Activated effector memory CD4-positive, alpha-beta T cell treated with anti-CD3 and anti-CD28 coated beads, Interleukin-2, amount 50 U/mL, for 16 hours (primary cell): ENCODE data around the gene EDAR.

Experiments
- DNase-seq: peaks from one replicate; pipeline ENCODE4 v3.0.0-alpha.2; 2020

EDAR gene

DNA sequence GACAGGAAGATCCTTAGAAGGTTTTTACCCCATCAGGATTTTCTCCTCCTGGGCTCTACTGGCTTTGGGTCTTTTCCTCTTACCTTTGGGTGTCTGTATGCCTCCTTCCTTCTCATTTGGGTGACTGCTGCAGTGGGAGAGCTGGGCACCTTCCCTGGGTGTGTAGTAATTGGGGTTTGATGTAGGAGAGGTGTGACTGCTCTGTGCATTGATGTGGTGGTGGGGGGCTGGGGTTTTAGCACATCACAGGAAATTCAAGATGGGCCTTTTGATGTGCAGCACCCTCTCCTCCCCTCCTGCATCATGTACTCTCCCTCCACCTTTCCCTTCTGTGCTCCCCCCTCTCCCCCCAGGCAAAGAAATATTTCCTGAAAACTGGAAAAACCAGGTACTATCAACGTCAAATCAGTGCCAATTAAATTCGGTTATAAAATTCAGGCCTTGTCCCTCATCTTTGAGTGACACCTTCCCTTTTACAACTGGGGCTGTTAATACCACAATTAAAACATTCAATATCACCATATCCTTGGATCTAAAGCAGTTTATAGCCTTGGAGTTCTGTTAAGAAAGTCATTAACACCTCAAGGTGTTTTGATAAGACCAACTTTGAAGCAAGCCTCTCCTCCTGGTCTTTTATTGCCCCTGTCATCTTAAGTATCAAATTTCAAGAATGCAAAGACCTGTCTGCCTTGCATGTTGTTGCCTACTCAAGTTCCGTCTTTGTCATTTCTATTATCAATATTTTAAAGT is 23.3 kb downstream of the EDAR start:
- DNase-seq, result no peak

DNA sequence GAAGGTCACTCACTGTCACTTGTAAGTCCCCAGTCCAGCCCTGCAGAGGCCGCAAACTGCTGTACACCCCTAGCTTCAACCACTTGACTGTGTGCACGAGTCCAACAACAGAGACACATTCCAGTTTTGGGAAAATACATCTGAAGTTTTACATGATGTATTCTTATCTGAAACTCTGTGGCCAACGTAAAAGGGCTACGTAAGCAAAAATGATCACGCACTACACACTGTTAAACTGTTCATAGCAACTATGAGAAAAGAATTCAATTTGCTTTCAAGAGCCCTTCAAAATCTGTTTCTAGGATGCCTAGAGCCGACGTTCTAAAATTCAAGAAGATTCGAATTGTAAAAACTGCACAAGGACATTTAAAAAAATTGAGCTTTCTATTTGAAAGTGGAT is 26.0 kb downstream of the EDAR start:
- DNase-seq, result no peak

DNA sequence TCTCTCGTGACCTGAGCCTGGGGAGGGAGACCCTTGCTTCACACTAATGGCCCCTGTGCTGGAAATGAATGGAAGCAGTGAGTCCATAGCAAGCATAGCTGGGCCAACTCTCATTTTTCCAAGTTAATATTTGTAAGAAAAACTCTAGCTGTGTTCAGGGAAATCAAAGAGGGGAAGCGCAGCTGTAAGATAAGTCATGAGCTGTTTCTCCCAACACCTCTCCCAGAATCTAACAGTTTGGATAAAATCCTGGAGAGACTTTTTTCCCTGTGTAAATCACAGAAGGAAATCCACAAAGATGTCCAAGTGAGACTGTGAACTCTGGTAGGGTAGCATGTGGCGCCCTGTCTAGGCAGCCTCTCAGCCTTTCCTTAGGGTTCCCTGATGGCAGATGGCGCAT is 27.2 kb downstream of the EDAR start:
- DNase-seq, result no peak

DNA sequence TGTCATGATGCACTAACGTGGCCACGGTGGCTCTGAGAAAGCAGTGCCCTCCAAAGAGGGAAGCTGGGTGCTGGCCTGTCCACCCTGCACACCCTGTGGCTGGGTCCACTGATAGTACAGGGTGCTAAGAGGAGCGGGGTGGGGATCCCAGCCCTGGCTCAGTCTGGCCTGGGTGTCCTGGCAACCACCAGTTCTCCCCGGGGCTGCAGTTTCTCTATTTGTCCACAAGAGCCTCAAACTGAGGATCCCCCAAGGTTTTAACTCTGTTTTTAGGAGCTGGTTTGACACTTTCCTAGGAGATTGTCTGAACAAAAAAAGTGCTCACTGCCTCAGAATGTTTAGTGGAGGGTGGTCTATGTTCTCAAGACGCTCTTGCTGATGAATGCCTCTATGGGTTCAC is 29.0 kb downstream of the EDAR start:
- DNase-seq, result no peak

DNA sequence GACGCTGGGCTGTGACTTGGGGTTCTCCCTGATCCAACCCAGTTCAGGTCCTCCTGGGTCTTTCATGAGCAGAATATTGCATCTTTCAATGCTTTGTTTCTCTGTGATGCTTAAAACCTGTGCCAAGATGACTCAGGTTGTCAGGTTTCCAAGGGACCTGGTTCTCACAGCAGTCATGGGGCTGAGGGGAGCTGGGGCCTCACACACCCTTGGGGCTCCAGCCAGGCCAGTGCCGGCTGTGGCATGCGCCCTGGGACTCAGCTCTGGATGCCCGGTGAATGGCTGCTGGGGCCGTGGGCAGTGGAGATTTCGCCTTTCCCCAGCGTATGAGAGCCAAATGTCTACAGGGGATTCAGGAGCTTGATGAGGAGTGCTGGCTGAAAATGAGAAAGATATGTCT is 29.6 kb downstream of the EDAR start:
- no peak for DNase-seq

DNA sequence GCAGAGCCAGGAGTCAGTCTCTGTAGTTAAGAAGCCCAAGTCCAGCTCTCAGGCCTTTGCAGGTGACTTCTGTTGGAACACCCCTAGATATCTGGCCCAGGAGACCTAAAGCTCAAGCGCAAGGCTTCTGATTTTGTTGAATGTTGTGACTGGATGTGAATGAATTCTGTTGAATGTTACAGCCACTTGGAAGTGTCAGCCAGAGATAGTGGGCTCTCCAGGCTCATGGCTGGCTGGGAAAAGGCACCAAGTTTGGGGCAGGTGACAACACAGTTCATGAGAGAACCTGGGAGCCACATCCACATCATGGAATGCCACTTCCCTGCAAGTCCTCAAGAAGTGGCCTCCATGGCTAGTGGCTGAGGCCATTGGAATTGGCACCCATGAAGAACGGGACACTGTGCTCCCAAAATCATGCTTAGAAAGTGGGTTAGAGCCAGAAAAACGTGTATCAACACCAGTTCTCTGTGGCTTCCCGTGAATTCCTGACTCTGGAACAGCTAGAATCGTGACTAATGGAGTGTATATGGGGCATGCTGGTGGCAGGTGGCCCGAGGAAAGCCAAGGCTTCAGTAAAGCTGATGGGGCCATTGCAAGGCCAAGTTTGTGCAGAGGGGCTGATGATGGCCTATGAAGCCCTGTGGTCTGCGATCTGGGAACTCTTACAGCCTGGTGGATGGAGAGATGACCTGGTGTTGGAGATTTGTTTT is 30.2 kb downstream of the EDAR start:
- DNase-seq, result no peak

DNA sequence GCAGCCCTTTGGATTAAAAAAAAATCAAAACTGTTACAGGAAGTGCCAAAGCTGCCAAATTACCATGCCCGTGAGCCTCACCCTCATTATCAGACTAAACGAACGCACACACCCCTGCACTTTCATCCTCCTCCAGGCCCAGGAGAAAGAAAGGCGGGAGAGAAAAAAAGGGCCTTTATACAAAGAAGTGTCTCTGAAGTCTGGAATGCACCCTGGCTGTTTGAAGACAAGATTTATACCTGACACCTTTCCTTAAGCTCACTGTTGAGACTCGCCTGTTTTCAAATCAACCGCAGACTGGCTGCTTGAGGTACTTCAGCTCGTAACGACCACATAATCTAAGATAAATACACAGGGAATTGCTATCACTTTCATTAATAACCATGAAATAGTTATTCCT is 31.0 kb downstream of the EDAR start:
- DNase-seq, result no peak

DNA sequence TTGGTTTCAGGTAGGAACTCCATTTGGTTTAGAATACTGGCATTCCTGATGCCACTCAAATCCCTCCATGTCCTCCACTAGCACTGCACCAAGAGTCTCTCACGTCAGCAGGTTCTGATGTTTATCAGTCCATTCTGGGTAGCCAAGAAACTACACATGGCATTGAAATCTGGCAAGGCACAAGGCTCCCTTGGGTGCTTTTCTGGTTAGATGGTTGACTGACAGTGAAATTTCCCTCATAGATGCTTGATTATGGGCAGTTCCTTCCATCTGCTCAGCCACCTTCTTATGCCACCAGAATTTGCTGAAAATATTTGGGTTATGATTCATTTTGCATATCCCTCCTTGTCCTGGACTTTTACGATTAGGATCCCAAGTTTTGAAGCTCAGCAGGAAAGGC is 32.6 kb downstream of the EDAR start:
- DNase-seq, result no peak

DNA sequence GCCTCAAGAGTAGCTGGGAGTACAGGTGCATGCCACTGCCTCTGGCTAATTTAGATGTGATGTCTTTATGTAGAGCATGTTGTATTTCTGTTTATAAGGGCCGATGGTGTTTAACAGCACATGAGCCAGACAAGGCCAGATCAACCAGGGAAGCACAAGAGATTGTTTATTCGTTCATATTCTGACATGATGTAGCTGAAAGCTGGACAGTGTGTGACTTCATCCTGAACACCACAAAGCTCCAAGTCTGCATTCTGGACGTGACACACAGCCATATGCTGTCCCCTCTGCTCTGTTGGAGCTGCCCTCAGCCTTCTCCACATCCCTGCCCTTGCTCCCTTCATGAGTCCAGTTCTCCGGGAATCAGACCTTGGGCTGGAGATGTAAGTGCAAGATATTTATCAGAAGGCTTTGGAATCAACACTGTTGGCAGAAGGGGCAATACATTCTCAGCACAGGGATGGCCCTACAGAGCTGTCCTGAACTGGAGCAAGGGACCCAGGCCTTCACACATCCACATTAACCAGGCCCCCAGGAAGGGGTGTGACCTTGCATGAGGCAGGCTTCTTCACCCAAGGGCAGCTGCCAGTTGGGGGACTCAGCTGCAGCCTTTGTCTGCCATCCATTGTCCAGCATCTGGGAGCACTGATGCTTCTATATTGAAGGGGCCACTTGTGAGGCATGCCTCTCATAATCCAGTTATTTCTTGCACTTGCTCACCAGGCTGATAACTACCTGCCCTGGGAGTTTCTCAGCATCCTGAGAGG is 38.5 kb downstream of the EDAR start:
- no peak for DNase-seq

DNA sequence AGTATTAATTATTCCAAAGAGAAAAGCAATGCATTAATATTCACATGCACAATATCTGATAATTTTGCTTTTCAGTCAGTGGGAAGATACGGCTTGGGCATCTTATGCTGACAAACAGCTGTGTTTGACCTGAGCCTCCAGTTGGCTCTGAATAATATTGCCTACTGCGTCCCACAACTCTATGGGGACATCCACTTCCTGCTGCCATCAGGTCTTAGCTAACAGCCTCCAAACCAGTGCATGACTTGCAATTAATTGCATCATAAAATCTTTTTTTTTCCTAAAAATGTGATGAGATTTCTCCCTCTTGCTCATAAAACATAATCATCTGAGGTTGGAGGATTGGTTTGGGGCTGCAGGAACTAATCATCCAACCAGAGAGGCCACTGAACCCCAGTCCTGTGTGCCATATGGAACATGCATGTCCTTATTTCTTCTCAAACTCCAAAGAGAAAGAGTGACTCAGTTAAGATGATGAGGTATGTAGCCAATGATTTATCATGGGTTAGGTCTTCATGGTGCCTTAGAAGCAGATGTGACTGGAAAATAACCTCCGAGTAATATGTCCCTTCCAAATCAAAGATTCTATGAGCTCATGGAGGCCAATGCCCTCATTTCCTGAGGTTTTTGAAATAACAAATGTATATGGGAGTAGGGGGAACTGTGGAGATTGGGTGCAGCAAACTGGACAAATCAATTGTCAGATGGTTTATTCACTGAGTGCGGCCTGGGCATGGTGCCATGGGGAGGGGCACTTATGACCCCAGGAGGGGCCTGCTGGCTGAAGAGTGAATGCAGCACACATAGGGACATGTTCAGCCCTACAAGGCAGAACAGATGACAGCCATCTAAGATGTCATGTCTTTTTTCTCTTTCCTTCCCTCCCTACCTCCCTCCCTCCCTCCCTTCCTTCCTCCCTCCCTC is 39.4 kb downstream of the EDAR start:
- DNase-seq, result no peak

DNA sequence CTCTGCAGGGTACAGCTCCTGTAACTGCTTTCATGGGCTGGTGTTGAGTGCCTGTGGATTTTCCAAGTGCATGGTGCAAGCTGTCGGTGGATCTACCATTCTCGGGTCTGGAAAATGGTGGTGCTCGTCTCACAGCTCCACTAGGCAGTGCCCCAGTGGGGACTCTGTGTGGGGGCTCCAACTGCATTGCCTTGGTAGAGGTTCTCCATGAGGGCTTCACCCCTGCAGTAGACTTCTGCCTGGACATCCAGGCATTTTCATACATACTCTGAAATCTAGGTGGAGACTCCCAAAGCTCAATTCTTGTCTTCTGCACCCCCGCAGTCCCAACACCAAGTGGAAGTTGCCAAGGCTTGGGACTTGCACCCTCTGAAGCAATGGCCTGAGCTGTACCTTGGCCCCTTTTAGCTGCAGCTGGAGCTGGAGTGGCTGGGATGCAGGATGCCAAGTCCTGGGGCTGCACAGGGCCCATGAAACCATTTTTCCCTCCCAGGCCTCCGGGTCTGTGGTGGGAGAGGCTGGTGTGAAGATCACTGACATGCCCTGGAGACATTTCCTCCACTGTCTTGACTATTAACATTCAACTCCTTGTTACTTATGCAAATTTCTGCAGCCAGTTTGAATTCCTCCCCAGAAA is 41.6 kb downstream of the EDAR start:
- no peak for DNase-seq

DNA sequence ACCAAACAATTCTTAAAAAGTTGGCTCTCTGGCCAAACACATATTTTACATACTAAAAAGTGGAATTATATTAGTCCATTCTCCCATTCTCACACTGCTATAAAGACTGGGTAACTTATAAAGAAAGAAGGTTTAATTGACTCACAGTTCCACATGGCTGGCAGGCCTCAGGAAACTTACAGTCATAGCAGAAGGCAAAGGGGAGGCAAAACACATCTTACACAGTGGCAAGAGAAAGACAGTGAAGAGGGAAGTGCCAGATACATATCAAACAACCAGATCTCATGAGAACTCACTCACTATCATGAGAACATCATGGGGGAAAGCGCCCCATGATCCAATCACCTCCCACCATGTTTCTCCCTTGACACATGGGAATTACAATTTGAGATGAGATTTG is 42.6 kb downstream of the EDAR start:
- no peak for DNase-seq

DNA sequence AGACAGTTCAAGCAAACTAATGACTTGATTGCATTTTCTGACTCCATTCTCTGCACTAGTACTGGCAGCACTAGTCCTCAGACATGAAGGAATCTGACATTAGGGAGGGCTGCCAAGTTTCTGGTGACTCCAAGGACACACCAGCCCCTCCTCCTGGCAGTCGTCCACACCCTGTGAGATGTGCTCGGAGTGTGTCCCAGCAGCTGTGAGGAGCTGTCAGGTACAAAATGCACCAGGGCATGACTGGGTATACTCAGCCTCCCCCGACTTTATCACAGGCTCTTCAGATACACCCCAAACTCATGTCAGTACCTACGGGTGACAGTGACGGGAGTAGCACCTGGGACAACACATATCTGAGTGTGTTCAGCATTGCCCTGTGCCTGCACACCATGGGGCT is 43.1 kb downstream of the EDAR start:
- DNase-seq, result no peak

DNA sequence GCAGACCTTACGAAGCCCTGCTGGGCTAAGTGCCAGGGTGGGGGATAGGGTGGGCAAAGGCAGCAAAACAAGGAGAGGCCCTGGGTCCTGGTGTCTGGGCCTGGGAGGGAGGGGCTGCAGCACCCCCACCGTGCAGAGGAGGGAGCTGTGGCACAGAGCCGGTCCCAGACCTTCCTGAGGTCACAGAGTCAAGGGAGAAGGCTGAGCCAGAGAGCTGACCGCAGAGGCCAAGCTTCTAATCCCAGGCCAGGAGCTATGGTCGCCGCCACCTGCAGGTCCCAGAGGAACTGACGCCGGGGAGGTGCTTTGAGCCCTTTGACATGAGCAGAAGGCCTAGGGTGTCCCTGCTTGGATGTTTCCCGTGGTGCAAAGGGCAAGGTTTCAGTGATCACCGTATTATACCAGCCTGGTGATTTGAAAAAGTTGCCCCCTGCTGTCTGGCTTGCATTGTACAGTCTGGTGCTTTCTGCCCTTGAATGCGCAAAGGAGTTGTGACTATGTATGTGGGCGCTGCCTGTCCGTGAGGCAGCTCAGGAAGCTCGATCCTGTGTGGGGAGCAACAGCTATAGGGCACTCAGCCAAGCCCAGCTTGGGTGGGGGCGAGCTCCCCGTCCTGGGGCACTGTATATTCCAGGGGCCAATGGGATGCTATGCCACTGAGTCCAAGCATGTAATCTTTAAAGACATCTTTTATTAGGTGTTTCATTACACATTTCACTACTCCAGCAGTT is 44.3 kb downstream of the EDAR start:
- peak; percentile 37 for DNase-seq

DNA sequence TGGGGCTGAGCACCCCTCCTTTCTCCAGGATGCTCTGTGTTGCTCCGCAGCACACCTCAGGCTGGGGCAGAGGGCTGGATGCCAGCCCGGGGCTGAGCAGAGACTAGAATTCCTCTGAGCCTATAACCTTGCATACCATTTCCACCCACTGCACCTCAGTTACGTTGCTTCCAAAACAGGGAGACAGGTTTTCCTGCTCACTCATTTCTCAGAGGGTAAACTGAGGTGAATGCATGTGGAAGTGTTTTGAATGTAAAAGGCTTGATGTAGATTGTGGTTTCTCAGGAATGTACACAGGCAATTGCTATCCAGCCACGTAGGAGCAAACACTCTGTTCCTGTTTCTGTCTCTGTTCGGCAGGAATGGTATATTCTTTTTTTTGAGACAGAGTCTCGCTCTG is 45.3 kb downstream of the EDAR start:
- no peak for DNase-seq

DNA sequence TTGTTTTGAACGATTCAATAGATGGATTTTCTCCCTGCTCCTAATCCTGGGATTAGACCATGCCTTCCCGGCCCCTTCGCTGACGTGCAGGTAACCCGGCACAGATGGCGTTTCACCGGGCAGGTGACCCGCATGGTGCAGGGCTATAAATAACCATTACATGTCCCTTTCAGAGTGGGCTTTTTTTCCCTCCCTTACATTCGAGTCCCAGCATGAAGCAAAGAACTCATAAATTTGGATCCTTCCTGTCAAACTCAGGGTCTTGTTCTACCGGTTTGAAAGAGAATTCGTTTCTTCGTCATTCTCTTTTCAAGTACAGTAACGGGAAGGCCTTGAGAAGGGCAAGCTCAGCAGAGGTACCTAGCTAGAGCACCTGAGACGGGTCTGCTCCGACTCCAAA is 46.1 kb downstream of the EDAR start:
- peak; percentile 21 for DNase-seq

DNA sequence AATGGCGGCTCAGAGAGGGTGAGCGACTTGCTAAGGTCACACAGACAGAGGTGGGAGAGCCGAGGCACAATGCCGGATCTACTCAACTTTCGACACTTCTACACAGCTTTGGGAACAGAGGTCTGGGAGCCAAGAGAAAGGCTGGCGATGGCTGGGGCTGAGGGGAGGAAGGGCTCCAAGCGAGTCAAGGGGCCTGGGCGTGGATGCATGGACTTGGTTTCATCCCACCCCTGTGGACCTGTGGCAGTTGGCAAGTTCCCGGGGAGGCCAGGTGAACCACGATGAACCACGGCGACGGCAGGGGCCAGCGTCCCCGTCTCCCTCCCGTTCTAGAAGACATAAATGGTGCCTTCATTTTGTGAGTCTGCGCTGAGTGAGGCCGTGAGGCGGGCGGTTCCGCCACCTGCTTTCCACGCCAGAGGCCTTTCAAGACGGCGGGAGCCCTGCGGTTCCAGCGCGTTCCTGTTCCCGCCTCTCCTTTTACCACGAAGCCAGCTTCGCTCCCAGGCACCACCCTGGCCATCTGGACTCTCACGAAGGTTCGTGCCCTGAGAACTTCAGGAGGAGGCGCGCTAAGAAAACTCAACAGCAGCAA is 46.7 kb downstream of the EDAR start:
- peak; percentile 47 for DNase-seq

DNA sequence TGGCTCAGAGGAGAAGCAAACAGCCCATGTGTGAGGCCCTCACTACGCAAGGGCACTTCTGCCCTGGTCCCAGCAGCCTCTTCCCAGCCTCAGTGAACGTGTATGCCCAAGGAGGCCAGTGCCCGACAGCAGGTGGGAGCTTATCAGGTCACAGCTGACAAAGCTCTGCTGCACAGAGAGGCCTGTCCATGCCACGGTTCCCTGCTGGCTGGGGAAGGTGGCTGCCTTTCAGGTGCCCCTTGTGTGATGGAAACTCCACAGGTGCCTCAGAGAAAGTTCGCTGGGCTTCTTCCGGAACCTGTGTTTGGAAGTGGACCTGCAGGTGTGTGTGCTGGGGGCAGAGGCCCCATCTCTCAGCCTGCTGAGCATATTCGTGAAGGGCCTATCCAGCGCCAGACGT is 47.3 kb downstream of the EDAR start:
- peak; percentile 53 for DNase-seq

DNA sequence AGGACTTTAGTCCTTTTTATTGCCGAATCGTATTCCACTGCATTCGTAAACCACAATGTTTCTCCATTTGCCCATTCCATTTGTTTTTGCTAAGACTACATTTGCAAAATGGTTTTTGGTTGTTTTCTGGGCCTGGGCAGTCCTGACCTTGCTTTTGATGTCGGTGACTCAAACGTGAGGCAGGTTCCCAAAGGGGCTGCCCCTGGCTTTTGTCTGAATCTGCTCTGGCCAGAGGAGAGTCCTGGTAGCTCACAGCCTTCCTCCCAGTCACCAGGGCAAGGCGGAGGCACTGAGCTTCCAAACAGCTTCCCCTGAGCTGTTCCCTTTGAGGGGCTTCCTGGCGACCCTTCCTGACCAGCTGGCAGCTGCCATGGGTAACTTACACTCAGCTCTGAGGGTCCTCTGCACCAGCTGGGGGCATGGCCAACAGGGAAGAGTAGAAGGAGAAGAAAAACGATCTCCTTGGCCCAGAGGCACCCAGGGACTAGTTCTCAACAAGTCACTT is 47.8 kb downstream of the EDAR start:
- DNase-seq, result peak; percentile 38

DNA sequence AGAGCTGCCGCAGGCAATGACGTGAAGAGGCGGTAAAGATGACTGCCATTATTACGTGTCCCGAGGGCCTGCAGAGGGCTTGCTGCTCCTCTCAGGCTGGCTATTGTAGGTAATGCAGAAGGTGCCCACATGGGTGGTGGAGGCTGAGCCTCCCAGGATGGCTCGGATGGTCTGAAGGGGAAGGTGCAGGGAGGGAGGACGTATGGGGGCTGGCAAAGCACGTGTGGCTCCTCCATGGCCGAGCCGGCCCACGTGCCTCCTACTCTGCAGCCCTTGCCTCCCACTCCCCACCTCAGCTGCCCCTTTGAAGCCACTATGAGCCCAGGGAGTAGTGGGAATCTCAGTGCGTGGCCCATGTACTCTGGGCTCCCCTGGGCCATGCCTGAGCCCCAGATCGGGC is 48.9 kb downstream of the EDAR start:
- peak; percentile 56 for DNase-seq
